Heart left ventricle (tissue), 13 donors: ENCODE measurements around the gene FAT4.
A peak's percentile ranks its signal among the peaks of the same experiment; 100 is the strongest.

Experiments used
- CTCF ChIP-seq, 12 donors: fragments of 200-600 bp; sonication (generic) in 4 of 12; IDR thresholded peaks; one replicate each; pipeline versions ENCODE4 v1.5.0 to v1.8.0; 2018 to 2022; ENCODE audit warnings: antibody characterized with exemption in 12 of 12, mild to moderate bottlenecking in 5 of 12
- POLR2A ChIP-seq, 2 donors: fragments of 450-650 bp; IDR thresholded peaks; one replicate each; pipeline ENCODE4 v1.6.1; 2017; ENCODE audit warnings: antibody characterized with exemption in 2 of 2, mild to moderate bottlenecking in 2 of 2, moderate library complexity in 2 of 2
- donor health status: ischemic (EF 13 %, LVEDD 7.1; RV severe dilation, severe dysfunction).
- donor health status: DM: no; HTN: yes; CAD: no.
- donor health status: DM: no; HTN: no; CAD: no.
- donor health status: ischemic (EF 25% LVEDD 6.9; RV normal size, moderate dysfunction).
- donor health status: ischemic (EF 25% LVEDD 5.7; RV mildly dilated, moderate dysfunction).
- donor health status: ischemic (EF 35%, LVEDD 5.7; RV mildly dilated, moderate dysfunction).
- donor health status: nonischemic (EF 11% LVEDD 7.7; RV severe dilation, severe dysfunction).
- donor health status: DM: yes; HTN: yes; CAD: no.
- donor health status: PGD.
- donor health status: ischemic (EF 29% LVEDD 5.4; RV normal size, mild dysfunction).
- donor health status: nonischemic (EF 23%, LVEDD 6.1; RV moderate dilation, normal function).

GRCh38 chr4:125316791-125317524 is 2.2 kb downstream of the FAT4 start:
- TF ChIP-seq CTCF (IDR thresholded peaks at IDR 0.05): peak in 6 of 12 donors; percentile 10 to 46 (median 20)
- TF ChIP-seq POLR2A (IDR thresholded peaks at IDR 0.05): no peak
